ENCODE measurements around the gene ATXN7L1.

Gene ATXN7L1

DNA sequence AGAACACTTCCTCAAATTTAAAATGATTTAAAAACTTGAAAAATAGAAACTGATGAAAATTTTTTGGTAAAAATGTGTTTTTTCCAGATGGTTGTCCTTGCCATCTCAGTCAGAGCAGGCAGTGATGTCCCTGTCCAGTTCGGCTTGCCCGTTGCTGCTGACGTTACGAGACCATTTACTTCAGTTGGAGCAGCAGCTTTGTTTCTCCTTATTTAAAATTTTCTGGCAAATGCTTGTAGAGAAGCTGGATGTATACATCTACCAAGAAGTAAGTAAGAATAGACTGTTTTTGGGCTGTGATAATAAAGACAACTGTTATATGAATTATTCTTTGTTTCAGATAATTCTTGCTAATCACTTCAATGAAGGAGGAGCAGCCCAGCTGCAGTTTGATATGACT lies 311.2 kb downstream of the ATXN7L1 start:
- DNase-seq: no peak

DNA sequence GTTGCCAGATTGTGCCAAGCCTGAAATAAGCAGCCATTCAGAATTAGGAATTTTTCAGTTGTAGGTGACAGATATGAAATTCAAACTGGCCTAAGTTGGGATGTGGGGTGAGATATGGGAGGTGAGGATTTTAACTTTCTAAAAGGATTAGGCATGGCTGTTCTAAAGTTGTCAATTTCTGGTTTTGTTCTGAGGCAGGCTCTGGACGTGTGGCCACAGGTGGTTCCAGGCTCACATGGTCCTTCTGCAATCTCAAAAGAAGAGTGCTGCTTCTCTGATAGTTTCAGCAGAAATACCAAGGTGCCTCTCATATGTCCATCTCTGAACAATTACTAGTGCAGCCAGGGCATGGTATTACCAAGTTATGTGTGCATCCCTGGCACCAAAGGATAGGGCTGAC lies 316.5 kb downstream of the ATXN7L1 start:
- DNase-seq: no peak

Measured in activated CD4-positive, alpha-beta T cell treated with anti-CD3 and anti-CD28 coated beads, Interleukin-2, amount 50 U/mL, for 1 hour (primary cell).